ENCODE data around the gene PEX11A.
A peak's percentile ranks its signal among the peaks of the same experiment; 100 is the strongest.

PEX11A gene, protein sequence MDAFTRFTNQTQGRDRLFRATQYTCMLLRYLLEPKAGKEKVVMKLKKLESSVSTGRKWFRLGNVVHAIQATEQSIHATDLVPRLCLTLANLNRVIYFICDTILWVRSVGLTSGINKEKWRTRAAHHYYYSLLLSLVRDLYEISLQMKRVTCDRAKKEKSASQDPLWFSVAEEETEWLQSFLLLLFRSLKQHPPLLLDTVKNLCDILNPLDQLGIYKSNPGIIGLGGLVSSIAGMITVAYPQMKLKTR
- total RNA-seq, result 0.35 to 1.4 (median 0.96) reads per million in 3 donors

DNA sequence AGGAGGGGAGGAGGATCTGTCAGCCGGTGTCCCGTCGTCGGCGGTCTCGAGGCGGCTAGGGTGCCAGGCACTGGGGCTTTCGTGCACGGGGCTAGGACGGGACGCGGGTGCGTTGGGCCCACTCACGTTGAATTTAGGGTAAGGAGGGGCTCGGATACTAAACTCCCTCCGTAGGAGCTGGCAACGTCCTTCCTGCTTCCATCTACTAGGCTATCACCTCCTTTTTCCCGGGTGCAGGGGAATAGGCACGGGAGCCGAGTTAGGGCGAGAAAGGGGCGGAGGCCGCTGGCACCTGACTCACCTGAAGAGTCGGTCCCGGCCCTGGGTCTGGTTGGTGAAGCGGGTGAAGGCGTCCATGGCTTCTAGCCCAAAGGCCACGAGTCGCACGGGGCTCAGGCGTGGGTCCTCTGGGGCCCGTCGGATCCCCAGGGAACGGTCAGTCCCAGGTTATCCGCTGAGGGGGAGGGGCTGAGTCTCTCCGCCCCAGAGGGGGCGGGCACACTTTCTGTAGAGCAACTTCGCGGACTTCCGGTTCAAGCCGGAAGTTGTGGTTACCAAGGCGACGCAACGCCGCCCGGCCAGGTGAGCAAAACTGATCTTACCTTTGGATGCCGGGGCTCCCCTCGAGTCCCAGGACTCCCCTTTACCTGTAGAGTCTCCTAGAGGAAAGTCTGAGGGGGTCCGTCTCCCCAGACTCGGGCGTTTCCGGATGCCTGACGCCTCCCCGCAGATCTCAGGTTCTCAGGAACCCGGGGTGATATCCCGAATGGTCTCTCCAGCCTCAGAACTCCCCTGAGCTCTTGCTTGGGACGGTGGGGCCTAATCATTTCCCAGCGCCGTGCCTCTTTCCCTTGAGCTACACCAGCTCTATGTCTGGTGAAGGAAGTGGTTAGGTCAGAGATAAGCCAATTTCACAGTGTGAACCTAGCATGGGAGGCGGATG, at the start of gene PEX11A, which contains the start of gene WDR93:
Gene PEX11A, minus strand, starts transcription at position 479 of the 943 bp plus-strand sequence. Its CDS starts 122 bp downstream, at position 357.
Gene WDR93, plus strand, starts transcription at position 536 of the 943 bp plus-strand sequence. CDS start 10,936 bp downstream, outside the sequence.
- peak; percentile 41 to 66 (median 48) for DNase-seq
- Histone ChIP-seq H3K9me3 (ENCODE audit: control insufficient read depth, low read length) (no peaks in the 10 kb centered on the region), H3K4me3 (ENCODE audit: insufficient read depth, low read depth, low read length, poor library complexity, severe bottlenecking) (peak within 1 kb of the TSS; percentile 91), H3K36me3 (ENCODE audit: control insufficient read depth, insufficient read depth, low read length) (peaks cover 3% of the 10 kb centered on the region), H3K4me1 (ENCODE audit: control insufficient read depth, insufficient read depth, low read length, poor library complexity, severe bottlenecking) (no peaks in the 10 kb centered on the region), H3K27ac (ENCODE audit: insufficient read depth, low read length, poor library complexity, severe bottlenecking) (peak within 1 kb of the TSS; percentile 30), H3K27me3 (replicated peaks; ENCODE audit: control insufficient read depth, insufficient read depth, low read length, poor library complexity, severe bottlenecking) (no peaks in the 10 kb centered on the region)

DNA sequence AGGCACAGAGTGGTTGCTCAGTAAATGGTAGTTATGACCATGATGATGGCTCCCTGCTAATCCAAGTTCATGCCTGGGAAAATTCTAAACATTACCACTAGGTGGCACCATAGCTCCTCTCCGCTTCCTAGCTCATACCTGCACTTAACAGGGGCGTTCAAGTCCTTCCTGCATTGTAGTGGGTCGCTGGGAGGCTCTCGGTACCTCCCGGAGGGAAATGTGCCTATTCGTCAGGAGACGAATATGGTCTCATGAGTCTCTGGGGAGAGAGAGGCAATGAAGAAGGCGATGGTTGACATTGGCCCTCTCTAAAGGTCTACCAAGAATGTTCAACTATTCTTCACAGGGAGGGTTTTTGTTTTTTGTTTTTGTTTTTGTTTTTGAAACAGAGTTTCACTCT, 49.6 kb upstream of the PEX11A start:
- Histone ChIP-seq H3K36me3 (ENCODE audit: control insufficient read depth, insufficient read depth, low read length) (no peaks in the 10 kb centered on the region), H3K4me3 (ENCODE audit: insufficient read depth, low read depth, low read length, poor library complexity, severe bottlenecking) (no peak overlapping the region), H3K9me3 (ENCODE audit: control insufficient read depth, low read length) (no peaks in the 10 kb centered on the region), H3K27me3 (replicated peaks; ENCODE audit: control insufficient read depth, insufficient read depth, low read length, poor library complexity, severe bottlenecking) (no peaks in the 10 kb centered on the region), H3K27ac (ENCODE audit: insufficient read depth, low read length, poor library complexity, severe bottlenecking) (no peak overlapping the region), H3K4me1 (ENCODE audit: control insufficient read depth, insufficient read depth, low read length, poor library complexity, severe bottlenecking) (no peaks in the 10 kb centered on the region)
- peak; percentile 16 to 35 (median 25) for DNase-seq

DNA sequence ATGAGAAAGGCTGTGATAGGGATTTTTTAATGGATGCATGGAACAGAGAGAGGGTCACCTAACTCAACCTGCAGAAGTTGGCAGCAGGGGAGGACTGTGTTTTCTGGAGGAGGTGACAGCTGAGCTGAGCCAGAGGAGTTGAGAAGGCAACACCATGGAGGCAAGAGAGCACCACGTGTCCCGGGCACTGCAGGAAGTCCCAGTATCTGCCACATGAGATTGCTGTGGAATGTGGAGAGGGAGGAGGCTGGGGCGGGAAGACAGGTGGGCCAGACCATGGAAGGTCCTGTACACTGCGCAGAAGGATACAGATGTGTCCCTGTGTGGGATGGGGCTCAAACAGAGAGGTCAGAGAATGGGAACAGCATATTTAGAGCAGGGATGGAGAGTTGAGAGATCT, 45.2 kb upstream of the PEX11A start:
- no peak for DNase-seq
- Histone ChIP-seq H3K27me3 (replicated peaks; ENCODE audit: control insufficient read depth, insufficient read depth, low read length, poor library complexity, severe bottlenecking) (no peaks in the 10 kb centered on the region), H3K27ac (ENCODE audit: insufficient read depth, low read length, poor library complexity, severe bottlenecking) (no peak overlapping the region), H3K36me3 (ENCODE audit: control insufficient read depth, insufficient read depth, low read length) (no peaks in the 10 kb centered on the region), H3K4me3 (ENCODE audit: insufficient read depth, low read depth, low read length, poor library complexity, severe bottlenecking) (no peak overlapping the region), H3K4me1 (ENCODE audit: control insufficient read depth, insufficient read depth, low read length, poor library complexity, severe bottlenecking) (no peaks in the 10 kb centered on the region), H3K9me3 (ENCODE audit: control insufficient read depth, low read length) (no peaks in the 10 kb centered on the region)

DNA sequence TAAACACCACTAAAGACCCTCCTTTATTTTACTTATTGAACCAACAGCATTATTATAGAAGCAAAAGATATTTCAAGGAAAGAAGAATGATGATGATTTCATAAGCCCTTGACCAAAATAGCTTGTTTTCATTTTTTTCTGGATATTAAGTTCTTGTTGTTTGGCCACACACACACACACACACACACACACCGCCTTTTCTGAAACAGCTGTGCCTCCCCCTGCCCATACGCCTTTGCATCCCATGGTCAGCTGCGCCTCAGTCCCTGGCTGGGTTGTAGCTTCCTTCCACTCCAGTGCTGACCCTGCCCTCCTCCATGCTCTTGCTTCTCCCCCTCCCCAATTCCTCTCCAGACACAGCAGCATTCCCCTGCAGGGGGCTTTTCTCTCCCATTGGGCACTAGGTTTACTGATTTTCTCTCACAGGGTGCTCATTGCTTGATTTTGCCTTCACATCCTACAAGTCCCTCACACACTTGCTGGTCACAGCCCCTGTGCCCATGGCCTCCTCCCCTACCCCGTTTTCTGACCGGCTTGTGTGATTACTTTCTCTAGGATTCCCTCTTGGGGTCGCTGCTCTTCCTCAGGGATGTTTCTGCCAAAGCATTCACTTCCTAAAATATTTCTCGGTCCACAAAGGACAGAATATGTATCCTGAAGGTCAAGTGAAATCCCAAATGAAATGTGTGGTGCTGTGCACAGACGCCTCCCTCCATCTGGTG, 42.1 kb upstream of the PEX11A start:
- DNase-seq, result no peak
- H3K27me3 ChIP-seq (replicated peaks; ENCODE audit: control insufficient read depth, insufficient read depth, low read length, poor library complexity, severe bottlenecking), result no peaks in the 10 kb centered on the region
- no peak overlapping the region for H3K27ac ChIP-seq (ENCODE audit: insufficient read depth, low read length, poor library complexity, severe bottlenecking)
- no peak overlapping the region for H3K4me3 ChIP-seq (ENCODE audit: insufficient read depth, low read depth, low read length, poor library complexity, severe bottlenecking)
- H3K4me1 ChIP-seq (ENCODE audit: control insufficient read depth, insufficient read depth, low read length, poor library complexity, severe bottlenecking), result no peaks in the 10 kb centered on the region
- H3K36me3 ChIP-seq (ENCODE audit: control insufficient read depth, insufficient read depth, low read length), result no peaks in the 10 kb centered on the region
- H3K9me3 ChIP-seq (ENCODE audit: control insufficient read depth, low read length), result no peaks in the 10 kb centered on the region

DNA sequence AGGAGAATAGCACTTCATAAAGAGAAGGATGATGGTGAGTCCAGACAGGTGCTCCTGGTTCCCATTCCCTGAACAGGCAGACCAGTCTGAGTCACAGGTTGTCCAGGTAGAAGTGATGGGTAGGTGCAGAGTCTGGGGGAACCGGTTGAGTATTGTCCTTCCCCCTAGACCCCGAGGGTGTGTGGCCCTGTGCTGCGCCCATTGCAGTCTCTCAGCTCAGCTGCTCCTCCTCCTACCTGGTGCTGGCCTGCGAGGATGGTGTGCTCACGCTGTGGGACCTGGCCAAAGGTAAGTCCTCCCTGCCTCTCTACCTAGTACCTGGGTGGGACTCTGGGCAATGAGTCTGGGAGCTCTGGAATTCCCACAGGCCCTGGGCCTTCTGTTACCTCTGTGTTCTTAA, 40.7 kb upstream of the PEX11A start:
- no peaks in the 10 kb centered on the region for H3K27me3 ChIP-seq (replicated peaks; ENCODE audit: control insufficient read depth, insufficient read depth, low read length, poor library complexity, severe bottlenecking)
- no peak for DNase-seq
- no peaks in the 10 kb centered on the region for H3K36me3 ChIP-seq (ENCODE audit: control insufficient read depth, insufficient read depth, low read length)
- no peaks in the 10 kb centered on the region for H3K9me3 ChIP-seq (ENCODE audit: control insufficient read depth, low read length)
- H3K4me3 ChIP-seq (ENCODE audit: insufficient read depth, low read depth, low read length, poor library complexity, severe bottlenecking), result no peak overlapping the region
- H3K4me1 ChIP-seq (ENCODE audit: control insufficient read depth, insufficient read depth, low read length, poor library complexity, severe bottlenecking), result no peaks in the 10 kb centered on the region
- no peak overlapping the region for H3K27ac ChIP-seq (ENCODE audit: insufficient read depth, low read length, poor library complexity, severe bottlenecking)

DNA sequence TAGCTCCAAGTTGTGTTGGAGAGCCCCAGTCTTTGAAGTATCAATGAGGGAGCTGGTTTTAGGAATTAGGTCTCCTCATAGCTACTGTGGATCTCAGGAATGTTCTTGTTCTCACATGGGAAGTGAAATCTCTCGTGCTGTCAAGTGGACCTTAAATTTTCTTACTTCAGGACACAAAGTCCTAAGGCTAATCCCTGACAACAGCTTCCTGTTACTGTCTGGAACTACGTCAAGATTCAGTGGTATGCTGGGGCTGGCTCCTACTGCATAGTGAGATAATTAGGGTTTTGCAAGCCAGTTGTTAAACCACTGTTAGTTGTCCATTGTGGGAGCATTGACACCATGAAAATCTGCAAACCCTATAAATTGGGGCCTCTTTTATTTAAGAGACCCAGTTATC, 37.7 kb upstream of the PEX11A start:
- H3K27ac ChIP-seq (ENCODE audit: insufficient read depth, low read length, poor library complexity, severe bottlenecking), result no peak overlapping the region
- no peaks in the 10 kb centered on the region for H3K36me3 ChIP-seq (ENCODE audit: control insufficient read depth, insufficient read depth, low read length)
- no peaks in the 10 kb centered on the region for H3K4me1 ChIP-seq (ENCODE audit: control insufficient read depth, insufficient read depth, low read length, poor library complexity, severe bottlenecking)
- no peaks in the 10 kb centered on the region for H3K27me3 ChIP-seq (replicated peaks; ENCODE audit: control insufficient read depth, insufficient read depth, low read length, poor library complexity, severe bottlenecking)
- H3K4me3 ChIP-seq (ENCODE audit: insufficient read depth, low read depth, low read length, poor library complexity, severe bottlenecking), result no peak overlapping the region
- no peak for DNase-seq
- no peaks in the 10 kb centered on the region for H3K9me3 ChIP-seq (ENCODE audit: control insufficient read depth, low read length)

DNA sequence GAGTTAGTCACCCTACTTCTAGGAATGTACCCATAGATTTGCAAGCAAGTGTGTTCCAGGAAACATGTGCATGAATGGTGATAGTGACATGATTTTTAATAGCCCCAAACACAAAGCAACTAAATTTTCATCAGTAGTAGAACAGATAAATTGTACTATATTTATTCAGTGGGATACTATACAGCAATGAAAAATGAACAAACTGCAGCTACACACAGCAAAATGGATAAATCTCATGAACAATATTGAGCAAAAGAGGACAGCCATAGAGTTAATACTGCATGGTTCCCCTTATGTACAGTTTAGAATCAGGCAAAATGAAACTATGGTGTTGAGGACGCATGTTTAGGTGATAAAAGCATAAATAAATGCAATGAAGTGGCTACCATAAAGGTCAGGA, 34.5 kb upstream of the PEX11A start:
- Histone ChIP-seq H3K4me1 (ENCODE audit: control insufficient read depth, insufficient read depth, low read length, poor library complexity, severe bottlenecking) (no peaks in the 10 kb centered on the region), H3K9me3 (ENCODE audit: control insufficient read depth, low read length) (no peaks in the 10 kb centered on the region), H3K36me3 (ENCODE audit: control insufficient read depth, insufficient read depth, low read length) (no peaks in the 10 kb centered on the region), H3K27me3 (replicated peaks; ENCODE audit: control insufficient read depth, insufficient read depth, low read length, poor library complexity, severe bottlenecking) (no peaks in the 10 kb centered on the region), H3K27ac (ENCODE audit: insufficient read depth, low read length, poor library complexity, severe bottlenecking) (no peak overlapping the region), H3K4me3 (ENCODE audit: insufficient read depth, low read depth, low read length, poor library complexity, severe bottlenecking) (no peak overlapping the region)
- DNase-seq, result no peak

DNA sequence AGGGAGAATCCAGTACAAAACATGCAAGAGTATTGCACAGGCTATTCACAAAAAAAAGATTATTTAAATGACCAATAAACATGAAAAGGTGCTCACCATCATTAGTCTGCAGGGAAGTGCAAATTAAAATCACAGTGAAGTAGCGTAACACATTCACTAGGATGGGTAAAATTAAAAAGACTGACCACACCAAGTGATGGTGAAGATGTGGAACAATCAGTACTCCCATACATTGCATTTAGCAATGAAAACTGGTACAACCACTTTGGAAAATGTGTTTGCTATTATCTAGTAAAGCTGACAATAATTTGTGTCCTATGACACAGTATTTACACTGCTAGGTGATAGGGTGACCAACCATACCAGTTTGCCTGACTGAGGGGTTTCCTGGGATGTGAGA, 34.1 kb upstream of the PEX11A start:
- Histone ChIP-seq H3K27ac (ENCODE audit: insufficient read depth, low read length, poor library complexity, severe bottlenecking) (no peak overlapping the region), H3K36me3 (ENCODE audit: control insufficient read depth, insufficient read depth, low read length) (no peaks in the 10 kb centered on the region), H3K27me3 (replicated peaks; ENCODE audit: control insufficient read depth, insufficient read depth, low read length, poor library complexity, severe bottlenecking) (no peaks in the 10 kb centered on the region), H3K4me1 (ENCODE audit: control insufficient read depth, insufficient read depth, low read length, poor library complexity, severe bottlenecking) (no peaks in the 10 kb centered on the region), H3K4me3 (ENCODE audit: insufficient read depth, low read depth, low read length, poor library complexity, severe bottlenecking) (no peak overlapping the region), H3K9me3 (ENCODE audit: control insufficient read depth, low read length) (no peaks in the 10 kb centered on the region)
- no peak for DNase-seq

DNA sequence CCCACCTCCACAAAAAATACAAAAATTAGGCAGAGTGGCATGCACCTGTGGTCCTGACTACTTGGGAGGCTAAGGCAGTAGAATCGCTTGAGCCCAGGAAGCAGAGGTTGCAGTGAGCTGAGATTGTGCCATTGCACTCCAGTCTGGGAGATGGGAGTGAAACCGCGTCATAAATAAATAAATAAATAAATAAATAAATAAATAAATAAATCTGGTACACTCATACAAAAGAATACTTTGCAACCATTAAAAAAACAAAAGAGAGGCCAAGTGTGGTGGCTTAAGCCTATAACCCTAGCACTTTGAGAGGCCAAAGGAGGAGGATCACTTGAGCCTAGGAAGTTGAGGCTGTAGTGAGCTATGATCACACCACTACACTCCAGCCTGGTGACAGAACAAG, 32.5 kb upstream of the PEX11A start:
- Histone ChIP-seq H3K4me3 (ENCODE audit: insufficient read depth, low read depth, low read length, poor library complexity, severe bottlenecking) (no peak overlapping the region), H3K9me3 (ENCODE audit: control insufficient read depth, low read length) (no peaks in the 10 kb centered on the region), H3K4me1 (ENCODE audit: control insufficient read depth, insufficient read depth, low read length, poor library complexity, severe bottlenecking) (no peaks in the 10 kb centered on the region), H3K27me3 (replicated peaks; ENCODE audit: control insufficient read depth, insufficient read depth, low read length, poor library complexity, severe bottlenecking) (no peaks in the 10 kb centered on the region), H3K27ac (ENCODE audit: insufficient read depth, low read length, poor library complexity, severe bottlenecking) (no peak overlapping the region), H3K36me3 (ENCODE audit: control insufficient read depth, insufficient read depth, low read length) (no peaks in the 10 kb centered on the region)
- no peak for DNase-seq

All from effector memory CD4-positive, alpha-beta T cell (primary cell).